ENCODE data around the gene MYO1E. TPM values are rescaled to one million over a fixed set of nuclear protein-coding genes. Genes with fewer than 3 reads are reported as not detected.

Gene MYO1E
- total RNA-seq, 4 donors from 2014 or later: 245 to 380 (median 268) TPM

- Histone ChIP-seq H3K9me3 (no peaks in the 10 kb centered on the region), H3K4me1 (no peaks in the 10 kb centered on the region), H3K4me3 (no peak within 1 kb of the TSS), H3K27ac (no peak within 1 kb of the TSS), H3K36me3 (peaks cover 0 to 88% (median 0%) of the 10 kb centered on the region in 3 donors), H3K27me3 (no peaks in the 10 kb centered on the region)
- TF ChIP-seq POLR2A (IDR thresholded peaks at IDR 0.05) (no peak), CTCF (IDR thresholded peaks at IDR 0.05) (no peak)
- DNase-seq: no peak
Observed at GRCh38 chr15:59206623-59207183, 166.0 kb downstream of the MYO1E start, which contains the start of gene LDHAL6B. TSS of gene LDHAL6B (plus strand) at chr15:59206843. CDS start at chr15:59206941, 98 bp downstream.

- no peak for DNase-seq
Observed at GRCh38 chr15:59205839-59206622, 166.6 kb downstream of the MYO1E start.

GRCh38 chr15:59203657-59204056 is 169.0 kb downstream of the MYO1E start:
- no peak for TF ChIP-seq CTCF (IDR thresholded peaks at IDR 0.05)
- no peak for TF ChIP-seq POLR2A (IDR thresholded peaks at IDR 0.05)
- Histone ChIP-seq H3K9me3 (no peaks in the 10 kb centered on the region), H3K27ac (no peak overlapping the region), H3K4me1 (no peaks in the 10 kb centered on the region), H3K36me3 (peaks cover 0 to 94% (median 0%) of the 10 kb centered on the region in 3 donors), H3K27me3 (no peaks in the 10 kb centered on the region), H3K4me3 (no peak overlapping the region)
- DNase-seq: no peak

More at GRCh38 chr15:59205839-59206622, 166.6 kb downstream of the MYO1E start:
- Histone ChIP-seq H3K27me3 (no peaks in the 10 kb centered on the region), H3K27ac (no peak overlapping the region), H3K36me3 (peaks cover 0 to 91% (median 0%) of the 10 kb centered on the region in 3 donors), H3K4me1 (no peaks in the 10 kb centered on the region), H3K9me3 (no peaks in the 10 kb centered on the region), H3K4me3 (no peak overlapping the region)
- TF ChIP-seq CTCF (IDR thresholded peaks at IDR 0.05) (no peak), POLR2A (IDR thresholded peaks at IDR 0.05) (no peak)

GRCh38 chr15:59203008-59203407 is 169.7 kb downstream of the MYO1E start:
- TF ChIP-seq CTCF (IDR thresholded peaks at IDR 0.05) (no peak), POLR2A (IDR thresholded peaks at IDR 0.05) (no peak)
- Histone ChIP-seq H3K27ac (no peak overlapping the region), H3K27me3 (no peaks in the 10 kb centered on the region), H3K4me3 (no peak overlapping the region), H3K9me3 (no peaks in the 10 kb centered on the region), H3K4me1 (no peaks in the 10 kb centered on the region), H3K36me3 (peaks cover 0 to 89% (median 0%) of the 10 kb centered on the region in 3 donors)
- no peak for DNase-seq

GRCh38 chr15:59200560-59200959 is 172.1 kb downstream of the MYO1E start:
- H3K9me3 ChIP-seq: no peaks in the 10 kb centered on the region
- TF ChIP-seq POLR2A (IDR thresholded peaks at IDR 0.05) (no peak), CTCF (IDR thresholded peaks at IDR 0.05) (no peak)
- H3K4me3 ChIP-seq: no peak overlapping the region
- no peaks in the 10 kb centered on the region for H3K4me1 ChIP-seq
- no peaks in the 10 kb centered on the region for H3K27me3 ChIP-seq
- H3K36me3 ChIP-seq: peaks cover 0 to 81% (median 0%) of the 10 kb centered on the region in 3 donors
- DNase-seq: no peak
- no peak overlapping the region for H3K27ac ChIP-seq
